OCI-LY3 (cell line): Measurements from ENCODE around the gene ACTL6B.

Experiments
- H2AFZ ChIP-seq: fragments of 200-600, 300-600 bp; shearing (Covaris generic); 2 replicates; pipeline ENCODE4 v1.6.0; 2014; ENCODE audit warnings: antibody characterized with exemption, low read depth, low read length
- H3K27ac ChIP-seq: fragments of 200-600, 300-600 bp; sonication (generic); 2 replicates; pipeline ENCODE4 v1.5.1; 2014; ENCODE audit warnings: mild to moderate bottlenecking, low read length, moderate library complexity, mixed read lengths
- H3K27me3 ChIP-seq: fragments of 200-600, 300-600 bp; sonication (generic); 2 replicates; pipeline ENCODE4 v1.6.1; 2014; ENCODE audit warnings: low read depth, low read length, mixed read lengths
- H3K36me3 ChIP-seq: fragments of 200-600, 300-600 bp; sonication (generic); replicated peaks from 2 replicates; pipeline ENCODE3; 2014; ENCODE audit warnings: low read depth, low read length, mixed read lengths
- H3K4me1 ChIP-seq: fragments of 300-600, 200-600 bp; sonication (generic); 2 replicates; pipeline ENCODE4 v1.6.1; 2014; ENCODE audit warnings: low read length, mixed read lengths
- H3K4me2 ChIP-seq: fragments of 200-600, 300-600 bp; sonication (generic); 2 replicates; pipeline ENCODE4 v1.6.1; 2014; ENCODE audit warnings: low read length, mixed read lengths
- H3K4me3 ChIP-seq: fragments of 300-600, 200-600 bp; sonication (generic); 2 replicates; pipeline ENCODE4 v1.5.1; 2014; ENCODE audit warnings: antibody characterized with exemption, mild to moderate bottlenecking, low read length, moderate library complexity
- H3K79me2 ChIP-seq: fragments of 300-600, 200-600 bp; shearing (Covaris generic); 2 replicates; pipeline ENCODE4 v1.6.1; 2014; ENCODE audit warnings: mild to moderate bottlenecking, low read length, mixed read lengths
- H3K9ac ChIP-seq: fragments of 300-600, 200-600 bp; shearing (Covaris generic); 2 replicates; pipeline ENCODE4 v1.6.0; 2014; ENCODE audit warnings: mild to moderate bottlenecking, low read length, moderate library complexity
- H3K9me3 ChIP-seq: fragments of 200-600, 300-600 bp; shearing (Covaris generic); 2 replicates; pipeline ENCODE4 v1.6.1; 2014; ENCODE audit warnings: low read length, mixed read lengths; ENCODE audit not compliant: insufficient read depth
- H4K20me1 ChIP-seq: fragments of 200-600, 300-600 bp; sonication (generic); 2 replicates; pipeline ENCODE4 v1.6.1; 2016; ENCODE audit warnings: low read length, mixed read lengths; ENCODE audit not compliant: insufficient read depth
- CTCF ChIP-seq: fragments of 200-600, 300-600 bp; sonication (generic); IDR thresholded peaks from 2 replicates; pipeline ENCODE4 v1.5.1; 2014; ENCODE audit warnings: antibody characterized with exemption, low read length, low read depth
- EZH2phosphoT487 ChIP-seq: fragments of 200-600 bp; shearing (Covaris generic); IDR thresholded peaks from 2 replicates; pipeline ENCODE4 v1.6.1; 2018; ENCODE audit warnings: antibody characterized with exemption, mixed run types, low read depth

Gene ACTL6B

GRCh38 chr7:100606313-100606712, 49.9 kb downstream of the ACTL6B start:
- no peak overlapping the region for H3K27ac ChIP-seq
- no peak overlapping the region for H3K4me3 ChIP-seq
- no peaks in the 10 kb centered on the region for H3K9me3 ChIP-seq
- H3K27me3 ChIP-seq = no peaks in the 10 kb centered on the region
- H3K4me1 ChIP-seq = peaks cover 10% of the 10 kb centered on the region; the same call in 1 of the 2 replicates
- no peaks in the 10 kb centered on the region for H3K36me3 ChIP-seq
- no peak for TF ChIP-seq EZH2phosphoT487
- TF ChIP-seq CTCF = no peak
- H3K4me2 ChIP-seq = no peak overlapping the region
- no peak overlapping the region for H2AFZ ChIP-seq
- no peaks in the 10 kb centered on the region for H4K20me1 ChIP-seq
- H3K79me2 ChIP-seq = no peaks in the 10 kb centered on the region
- H3K9ac ChIP-seq = no peak overlapping the region

DNA sequence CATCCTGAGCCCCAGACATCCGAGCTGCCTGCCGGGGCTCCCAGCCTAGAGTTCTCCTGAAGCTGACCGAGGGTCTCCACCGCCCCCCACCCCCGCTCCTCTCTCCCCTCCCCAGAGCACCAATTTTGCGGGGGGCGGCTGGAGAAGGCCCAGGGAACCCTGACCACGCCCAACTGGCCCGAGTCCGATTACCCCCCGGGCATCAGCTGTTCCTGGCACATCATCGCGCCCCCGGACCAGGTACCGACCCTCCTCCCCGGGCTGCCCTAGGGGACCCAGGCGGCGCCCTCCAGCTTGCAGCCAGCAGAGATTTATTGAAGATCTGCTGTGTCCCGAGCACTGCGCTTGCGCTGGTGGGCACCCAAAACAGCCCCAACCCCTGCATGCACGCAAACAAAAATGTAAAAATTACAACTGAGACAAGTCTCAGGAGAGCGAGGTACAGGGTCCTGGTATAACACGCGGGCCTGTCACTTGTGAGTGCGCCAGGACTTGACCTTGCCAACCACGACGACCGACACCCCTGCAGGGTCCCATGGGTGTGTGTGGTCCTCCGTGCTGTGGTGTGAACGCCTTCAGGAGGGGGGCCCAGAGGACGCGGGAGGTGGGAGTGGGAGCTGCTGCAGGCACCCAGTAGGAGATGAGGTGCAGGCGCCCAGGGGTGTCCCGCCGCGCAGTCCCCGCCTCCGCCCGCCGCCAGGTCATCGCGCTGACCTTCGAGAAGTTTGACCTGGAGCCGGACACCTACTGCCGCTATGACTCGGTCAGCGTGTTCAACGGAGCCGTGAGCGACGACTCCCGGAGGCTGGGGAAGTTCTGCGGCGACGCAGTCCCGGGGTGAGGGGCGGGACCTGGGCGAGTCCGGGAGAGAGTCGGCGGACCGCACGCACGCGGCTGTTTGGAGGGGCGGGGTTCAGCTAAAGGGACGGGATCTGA, 51.0 kb downstream of the ACTL6B start:
- H3K4me1 ChIP-seq = peaks cover 7% of the 10 kb centered on the region; the same call in 1 of the 2 replicates
- no peaks in the 10 kb centered on the region for H3K79me2 ChIP-seq
- peak overlapping the region; percentile 76 for H3K9ac ChIP-seq
- no peaks in the 10 kb centered on the region for H4K20me1 ChIP-seq
- H3K9me3 ChIP-seq = no peaks in the 10 kb centered on the region
- TF ChIP-seq CTCF (no peak), EZH2phosphoT487 (no peak)
- H3K4me2 ChIP-seq = peak overlapping the region; percentile 85
- H2AFZ ChIP-seq = peak overlapping the region; percentile 65; the same call in 1 of the 2 replicates
- no peaks in the 10 kb centered on the region for H3K27me3 ChIP-seq
- peak overlapping the region; percentile 86 for H3K4me3 ChIP-seq
- H3K36me3 ChIP-seq = no peaks in the 10 kb centered on the region
- H3K27ac ChIP-seq = no peak overlapping the region

- H3K4me1 ChIP-seq = peaks cover 7% of the 10 kb centered on the region; the same call in 1 of the 2 replicates
- no peaks in the 10 kb centered on the region for H3K79me2 ChIP-seq
- peak overlapping the region; percentile 85 for H3K4me2 ChIP-seq
- no peaks in the 10 kb centered on the region for H3K27me3 ChIP-seq
- H3K4me3 ChIP-seq = peak overlapping the region; percentile 86
- H3K27ac ChIP-seq = peak overlapping the region; percentile 22
- H3K9me3 ChIP-seq = no peaks in the 10 kb centered on the region
- TF ChIP-seq CTCF = peak; percentile 54
- TF ChIP-seq EZH2phosphoT487 = no peak
- no peaks in the 10 kb centered on the region for H3K36me3 ChIP-seq
- peak overlapping the region; percentile 76 for H3K9ac ChIP-seq
- H4K20me1 ChIP-seq = no peaks in the 10 kb centered on the region
- peak overlapping the region; percentile 78 for H2AFZ ChIP-seq
These were observed 51.9 kb downstream of the ACTL6B start for GRCh38 chr7:100604028-100604975.

DNA sequence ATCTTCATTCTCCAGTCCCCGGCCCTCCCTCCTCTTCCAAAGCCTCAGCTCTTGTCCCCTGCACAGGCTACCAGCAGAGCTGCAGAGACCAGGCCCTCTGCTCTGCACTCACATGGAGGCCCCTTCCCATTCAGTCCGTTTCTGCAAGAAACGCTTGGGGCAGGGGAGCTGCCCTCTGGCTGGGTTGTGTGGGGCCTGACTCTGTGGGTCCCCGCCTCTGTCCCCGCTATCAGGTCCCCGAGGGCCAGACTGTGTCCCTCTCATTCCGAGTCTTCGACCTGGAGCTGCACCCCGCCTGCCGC, 52.6 kb downstream of the ACTL6B start:
- H3K36me3 ChIP-seq = no peaks in the 10 kb centered on the region
- peak overlapping the region; percentile 78 for H2AFZ ChIP-seq
- H3K9ac ChIP-seq = peak overlapping the region; percentile 55
- peaks cover 7% of the 10 kb centered on the region; the same call in 1 of the 2 replicates for H3K4me1 ChIP-seq
- TF ChIP-seq CTCF (no peak), EZH2phosphoT487 (no peak)
- no peaks in the 10 kb centered on the region for H3K79me2 ChIP-seq
- peak overlapping the region; percentile 84 for H3K4me2 ChIP-seq
- no peaks in the 10 kb centered on the region for H3K9me3 ChIP-seq
- no peak overlapping the region for H3K27ac ChIP-seq
- no peaks in the 10 kb centered on the region for H4K20me1 ChIP-seq
- H3K4me3 ChIP-seq = peak overlapping the region; percentile 86
- no peaks in the 10 kb centered on the region for H3K27me3 ChIP-seq
